HG03558 (cell line): ENCODE data around the gene PXDN.
"Not testable (repeated sequence)": the region's sequence is repeated elsewhere in the genome, so short reads cannot be mapped to it uniquely, and the experiment has no call there.

ENCODE experiments used
- ATAC-seq: cut with Tn5 transposase; IDR thresholded peaks from one replicate; pipeline ENCODE4 v1.9.1; 2021; ENCODE audit warnings: moderate number of reproducible peaks; ENCODE audit not compliant: unreplicated experiment; ENCODE audit errors: extremely low read depth

The PXDN gene

GRCh38 chr2:1742681-1743395 is 1.5 kb downstream of the PXDN start:
- no peak for ATAC-seq

- no peak for ATAC-seq
These were observed 2.0 kb downstream of the PXDN start for GRCh38 chr2:1742301-1742680.

- no peak for ATAC-seq
These were observed 2.5 kb downstream of the PXDN start for GRCh38 chr2:1741851-1742250.

GRCh38 chr2:1740716-1741589 is 3.4 kb downstream of the PXDN start:
- ATAC-seq: no peak

- no peak for ATAC-seq
These were observed 4.2 kb downstream of the PXDN start for GRCh38 chr2:1739961-1740715.

- ATAC-seq: no peak
These were observed 4.9 kb downstream of the PXDN start for GRCh38 chr2:1739322-1739957.

- ATAC-seq: no peak
These were observed 5.5 kb downstream of the PXDN start for GRCh38 chr2:1738646-1739302.

- ATAC-seq: no peak
These were observed 6.2 kb downstream of the PXDN start for GRCh38 chr2:1738163-1738562.

GRCh38 chr2:1736997-1737480 is 7.3 kb downstream of the PXDN start:
- ATAC-seq: no peak

GRCh38 chr2:1736045-1736444 is 8.3 kb downstream of the PXDN start:
- no peak for ATAC-seq

GRCh38 chr2:1733298-1733697 is 11.0 kb downstream of the PXDN start:
- not testable (repeated sequence) for ATAC-seq

- ATAC-seq: no peak
These were observed 12.1 kb downstream of the PXDN start for GRCh38 chr2:1731963-1732768.

- ATAC-seq: no peak
These were observed 12.8 kb downstream of the PXDN start for GRCh38 chr2:1731447-1731962.

GRCh38 chr2:1730015-1730927 is 14.0 kb downstream of the PXDN start:
- no peak for ATAC-seq

- ATAC-seq: no peak
These were observed 15.1 kb downstream of the PXDN start for GRCh38 chr2:1729242-1729641.

- no peak for ATAC-seq
These were observed 15.5 kb downstream of the PXDN start for GRCh38 chr2:1728821-1729220.

GRCh38 chr2:1727796-1728474 is 16.4 kb downstream of the PXDN start:
- no peak for ATAC-seq
